OCI-LY1 (cell line): ENCODE results near the gene SLMAP.

ENCODE experiments used
- CTCF ChIP-seq: fragments of 200-600 bp; sonication (generic), shearing (Covaris generic); IDR thresholded peaks from 2 replicates; pipeline ENCODE4 v1.5.1; 2017; ENCODE audit warnings: mild to moderate bottlenecking, antibody characterized with exemption, low read length, moderate library complexity, mixed read lengths
- EZH2 ChIP-seq: fragments of 200-600 bp; sonication (generic), shearing (Covaris generic); IDR thresholded peaks from 2 replicates; pipeline ENCODE4 v1.8.0; 2017; ENCODE audit warnings: borderline replicate concordance, mixed run types, mild to moderate bottlenecking, antibody characterized with exemption, low read length, moderate library complexity, mixed read lengths

GRCh38 chr3:57958642-57959422 lies 202.7 kb downstream of the SLMAP start:
- TF ChIP-seq CTCF: no peak
- no peak for TF ChIP-seq EZH2
